HG03439 (cell line): ENCODE measurements around the gene PROX1.

Experiments used
- ATAC-seq: cut with Tn5 transposase; IDR thresholded peaks from one replicate; pipeline ENCODE4 v1.9.1; 2021; ENCODE audit warnings: mild to moderate bottlenecking, moderate library complexity; ENCODE audit not compliant: unreplicated experiment

The PROX1 gene

GRCh38 chr1:214018386-214019268 is 30.9 kb downstream of the PROX1 start:
- peak; percentile 76 for ATAC-seq

DNA sequence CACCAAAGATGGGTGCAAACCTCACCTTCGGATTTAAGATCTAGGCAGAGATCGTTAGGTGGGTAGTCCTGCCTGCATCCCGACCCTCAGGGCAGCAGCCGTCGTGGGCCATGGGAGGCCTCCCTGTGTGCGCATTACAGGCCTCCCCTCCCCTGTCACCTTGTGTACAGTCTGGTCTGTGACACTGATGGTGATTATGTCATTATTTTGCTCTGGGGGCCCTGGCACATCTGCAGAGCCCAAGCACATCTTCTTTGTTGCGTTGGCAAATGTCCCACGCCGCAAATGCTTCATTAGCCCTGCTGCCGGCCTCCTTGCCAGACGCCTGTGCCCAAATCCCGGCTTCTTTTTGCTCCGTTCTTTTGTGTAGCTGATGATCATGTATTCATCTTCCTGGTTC is 31.7 kb downstream of the PROX1 start:
- ATAC-seq, result no peak

DNA sequence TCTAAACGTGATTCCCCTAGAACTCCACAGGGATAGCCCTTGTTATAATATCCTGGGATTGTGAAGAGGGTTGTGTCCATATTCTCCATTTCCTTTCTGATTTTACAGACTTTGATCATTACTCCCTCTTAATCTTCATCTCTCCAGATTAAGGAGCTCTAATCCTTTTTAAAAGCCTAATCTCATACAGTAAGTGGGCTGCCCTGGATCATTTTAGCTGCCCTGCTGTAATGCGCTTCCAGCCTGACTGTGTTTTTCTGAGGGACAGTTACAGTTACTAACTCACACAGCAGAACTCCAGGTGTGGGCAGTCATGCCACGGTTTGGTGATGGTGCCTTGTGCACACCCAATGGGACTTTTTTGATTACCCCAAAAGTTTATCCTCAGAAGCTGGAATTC is 33.5 kb downstream of the PROX1 start:
- ATAC-seq, result no peak

DNA sequence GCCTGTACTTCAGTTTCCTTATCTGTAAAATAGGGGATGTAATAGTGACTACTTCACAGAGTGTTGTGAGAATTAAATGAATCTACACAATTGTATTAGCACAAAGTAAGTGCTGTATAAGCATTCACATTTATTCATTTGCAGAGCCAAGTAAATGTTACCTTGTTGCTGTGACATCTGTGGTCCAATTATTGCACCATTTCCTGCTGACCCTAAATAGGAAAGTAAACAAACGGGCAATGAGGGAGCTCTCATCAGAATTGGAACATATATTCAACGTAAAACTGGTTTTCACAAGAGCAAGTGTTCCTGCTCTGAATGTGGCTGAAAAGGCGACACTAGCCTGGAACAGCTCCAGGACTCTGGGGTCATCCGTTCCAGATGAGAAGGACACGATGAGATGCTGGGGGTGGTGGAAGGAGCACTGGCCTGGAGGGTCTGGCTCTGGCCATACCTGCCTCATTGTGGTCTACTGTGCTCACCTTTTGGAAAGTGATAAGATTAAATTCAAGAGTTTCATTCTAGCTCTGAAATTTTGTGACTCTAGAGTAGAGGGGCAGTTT is 34.5 kb downstream of the PROX1 start:
- ATAC-seq, result no peak

- ATAC-seq, result no peak
Measured at GRCh38 chr1:214022810-214023425, 35.1 kb downstream of the PROX1 start.

DNA sequence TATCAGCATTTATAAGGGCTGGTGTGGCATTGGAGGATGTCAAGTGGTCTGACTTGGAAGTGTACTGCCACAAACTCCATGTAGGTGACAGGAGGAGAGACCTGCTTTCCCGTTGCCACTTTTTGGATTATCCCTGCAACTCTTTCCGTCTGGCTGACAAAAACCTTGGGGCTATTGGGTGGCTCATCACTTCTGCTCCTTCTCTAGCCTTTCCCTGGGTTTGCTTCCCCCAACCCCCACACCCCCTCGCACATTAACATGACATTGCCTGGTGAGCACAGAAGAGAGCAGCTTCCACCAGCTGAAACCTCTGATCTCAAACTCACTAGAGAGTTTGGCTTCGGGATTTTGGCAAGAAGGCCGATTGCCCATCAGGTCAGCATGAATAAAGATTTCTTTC is 39.2 kb downstream of the PROX1 start:
- no peak for ATAC-seq

GRCh38 chr1:214027498-214027897 is 39.7 kb downstream of the PROX1 start:
- no peak for ATAC-seq

DNA sequence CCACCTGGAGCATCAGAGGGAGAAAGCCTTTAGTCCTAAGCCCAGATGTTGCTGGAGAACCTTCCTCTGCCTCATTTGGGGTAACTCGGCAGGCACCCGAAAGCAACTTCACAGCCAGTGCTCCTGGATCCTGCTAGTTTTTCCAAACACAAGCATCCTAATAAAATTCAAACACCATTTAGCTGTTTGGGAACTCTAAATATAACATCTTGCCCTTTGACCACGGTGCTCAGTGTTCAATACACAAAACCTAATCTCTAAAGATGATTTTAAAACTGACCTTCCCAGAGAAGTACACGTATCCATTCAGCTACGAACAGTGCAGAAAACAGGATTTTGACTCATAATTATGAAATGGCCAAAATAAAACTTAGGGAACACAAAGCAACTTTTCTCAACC is 40.3 kb downstream of the PROX1 start:
- no peak for ATAC-seq

DNA sequence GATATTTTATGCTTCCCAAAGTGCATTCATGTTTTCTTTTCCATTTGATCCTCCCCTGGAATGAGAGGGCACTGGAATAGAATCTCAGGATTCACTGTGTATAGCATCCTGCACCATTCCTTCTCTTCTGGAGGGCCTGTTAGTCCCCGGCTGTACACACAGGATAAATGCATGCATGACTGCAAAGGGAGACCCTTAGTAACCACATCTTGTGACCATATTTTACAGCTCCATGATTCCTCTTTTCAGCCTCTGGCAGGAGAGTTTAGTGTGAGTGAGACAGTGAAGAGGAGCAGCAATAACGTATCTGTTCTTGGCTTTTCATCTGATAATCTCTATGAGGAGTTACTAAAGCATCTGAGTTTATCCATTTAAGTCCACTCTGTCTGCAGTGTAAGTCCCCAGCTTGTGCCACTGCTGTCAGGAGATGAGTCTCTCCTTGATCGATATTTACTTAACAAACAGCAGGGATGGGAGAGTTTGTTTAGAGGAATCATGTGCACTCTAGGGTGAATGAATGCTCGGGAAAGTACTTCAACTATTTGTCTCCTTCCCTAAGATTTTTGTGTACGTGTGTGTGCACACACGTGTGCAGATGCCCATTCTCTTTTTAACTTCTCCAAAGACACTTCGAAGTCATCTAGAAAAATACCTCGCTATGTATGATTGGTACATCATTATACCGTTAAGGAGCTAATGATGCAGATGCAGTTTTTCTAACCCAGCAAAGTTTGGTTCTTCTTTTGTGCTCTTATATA is 41.1 kb downstream of the PROX1 start:
- ATAC-seq, result no peak

GRCh38 chr1:214029796-214030195 is 42.0 kb downstream of the PROX1 start:
- no peak for ATAC-seq

DNA sequence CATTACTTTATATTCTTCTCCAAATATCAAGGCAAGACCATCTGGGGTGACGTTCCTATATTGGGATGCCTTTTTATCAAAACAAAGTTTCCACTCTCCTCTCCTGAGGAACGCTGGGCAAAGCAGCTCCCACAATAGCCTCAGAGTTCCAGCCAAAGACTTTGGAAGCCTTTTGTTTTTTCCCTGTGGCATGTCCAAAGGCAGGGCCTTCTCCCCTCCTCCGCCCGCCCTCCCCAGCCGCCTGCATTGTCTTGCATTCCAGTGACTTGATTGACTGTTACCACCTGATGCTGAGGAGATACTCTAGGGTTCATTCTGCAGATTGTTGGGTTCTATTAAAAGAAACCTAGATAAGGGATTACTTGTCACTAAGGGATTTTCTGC is 43.5 kb downstream of the PROX1 start:
- no peak for ATAC-seq

GRCh38 chr1:214037468-214037867 is 49.7 kb downstream of the PROX1 start:
- no peak for ATAC-seq

DNA sequence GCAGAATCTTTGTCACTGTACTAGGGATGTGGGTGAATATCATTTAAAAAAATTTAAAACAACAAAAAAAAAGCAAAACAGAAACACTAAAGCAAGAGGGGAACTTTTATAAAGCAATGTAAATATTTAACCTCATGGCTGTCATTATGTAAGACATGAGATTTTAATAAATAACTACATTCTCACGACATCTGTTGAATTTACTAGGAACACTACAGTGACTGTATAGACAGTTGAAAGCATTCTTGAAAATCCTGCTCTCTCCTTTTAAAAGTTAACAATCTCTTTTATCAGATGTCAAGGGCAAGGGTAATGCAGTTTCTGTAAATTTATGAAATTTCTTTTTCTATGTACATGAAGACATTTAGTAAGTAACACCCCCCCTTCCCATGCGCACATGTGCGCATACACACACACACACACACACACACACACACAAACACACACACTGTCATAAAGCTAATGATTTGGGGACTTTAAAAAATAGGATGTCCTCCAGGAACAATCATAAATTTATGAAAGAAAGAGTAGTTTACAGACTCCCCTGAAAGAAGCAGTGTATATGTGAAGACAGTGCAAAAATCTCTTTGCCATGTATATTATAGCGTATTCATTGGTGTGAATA is 51.7 kb downstream of the PROX1 start:
- no peak for ATAC-seq

GRCh38 chr1:214043167-214043566 is 55.4 kb downstream of the PROX1 start:
- no peak for ATAC-seq

- ATAC-seq, result no peak
Measured at GRCh38 chr1:214044438-214045214, 56.9 kb downstream of the PROX1 start.

GRCh38 chr1:214050513-214051401 is 63.0 kb downstream of the PROX1 start:
- ATAC-seq, result no peak

GRCh38 chr1:214051786-214052185 is 64.0 kb downstream of the PROX1 start:
- ATAC-seq, result no peak

GRCh38 chr1:214058076-214058475 is 70.3 kb downstream of the PROX1 start:
- no peak for ATAC-seq

- ATAC-seq, result no peak
Measured at GRCh38 chr1:214066190-214066589, 78.4 kb downstream of the PROX1 start.
